GM18867 (cell line): Measurements from ENCODE around the gene CPSF4L.
"Not testable (repeated sequence)": the region's sequence is repeated elsewhere in the genome, so short reads cannot be mapped to it uniquely, and the experiment has no call there.

Source experiments
- ATAC-seq: cut with Tn5 transposase; IDR thresholded peaks from one replicate; pipeline ENCODE4 v1.9.1; 2021; ENCODE audit warnings: mild to moderate bottlenecking, moderate library complexity; ENCODE audit not compliant: unreplicated experiment

Gene CPSF4L

DNA sequence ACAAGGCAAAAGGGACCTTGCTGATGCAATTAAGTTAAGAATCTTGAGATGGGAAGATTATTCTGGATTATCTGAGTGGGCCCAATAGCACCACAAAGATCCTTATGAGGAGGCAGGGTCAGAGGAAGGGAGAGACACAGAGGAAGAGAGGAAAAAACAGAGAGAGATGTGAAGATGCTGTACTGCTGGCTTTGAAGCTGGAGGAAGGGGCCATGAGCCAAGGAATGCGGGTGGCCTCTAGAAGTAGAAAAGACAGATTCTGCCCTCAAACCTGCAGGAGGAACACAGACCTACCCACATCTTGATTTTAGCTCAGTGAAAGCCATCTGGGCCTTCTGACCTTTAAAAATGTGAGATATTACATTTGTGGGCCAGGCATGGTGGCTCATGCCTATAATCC lies 8.1 kb upstream of the CPSF4L start:
- ATAC-seq = no peak

DNA sequence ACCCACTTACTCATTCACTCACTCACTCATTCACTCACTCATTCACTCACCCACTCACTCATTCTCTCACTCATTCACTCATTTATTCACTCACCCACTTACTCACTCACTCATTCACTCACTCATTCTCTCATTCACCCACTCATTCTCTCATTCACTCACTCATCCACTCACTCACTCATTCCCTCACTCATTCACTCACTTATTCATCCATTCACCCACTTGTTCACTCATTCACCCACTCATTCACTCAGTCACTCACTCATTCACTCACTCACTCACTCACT lies 7.6 kb upstream of the CPSF4L start:
- ATAC-seq = no peak

DNA sequence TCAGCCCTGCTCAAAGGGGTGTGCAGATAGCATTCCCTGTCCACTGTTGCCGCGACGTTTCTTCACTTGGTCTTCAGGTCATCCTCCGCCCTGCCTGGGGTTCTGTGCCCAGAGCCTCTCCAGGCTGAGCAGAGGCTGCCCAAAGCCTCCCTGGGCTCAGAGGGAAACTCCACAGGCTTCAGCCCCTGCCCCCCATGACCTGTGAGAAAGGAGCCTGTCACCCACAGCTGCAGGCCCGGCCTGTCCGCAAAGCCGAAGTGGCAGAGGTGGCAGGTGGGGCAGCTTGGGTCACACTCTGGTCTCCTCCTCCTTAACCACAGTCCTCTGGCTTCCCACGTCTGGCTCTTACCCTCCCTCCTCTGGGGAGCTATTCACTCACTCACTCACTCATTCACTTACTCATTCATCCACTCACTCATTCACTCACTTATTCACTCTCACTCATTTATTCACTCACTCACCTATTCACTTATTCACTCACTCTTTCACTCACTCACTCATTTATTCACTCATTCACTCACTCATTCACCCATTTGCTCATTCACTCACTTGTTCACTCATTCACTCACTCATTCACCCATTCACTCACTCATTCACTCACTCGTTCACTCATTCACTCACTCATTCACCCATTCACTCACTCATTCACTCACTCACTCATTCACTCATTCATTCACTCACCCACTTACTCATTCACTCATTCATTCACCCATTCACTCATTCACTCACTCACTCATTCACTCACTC lies 7.1 kb upstream of the CPSF4L start:
- no peak for ATAC-seq

DNA sequence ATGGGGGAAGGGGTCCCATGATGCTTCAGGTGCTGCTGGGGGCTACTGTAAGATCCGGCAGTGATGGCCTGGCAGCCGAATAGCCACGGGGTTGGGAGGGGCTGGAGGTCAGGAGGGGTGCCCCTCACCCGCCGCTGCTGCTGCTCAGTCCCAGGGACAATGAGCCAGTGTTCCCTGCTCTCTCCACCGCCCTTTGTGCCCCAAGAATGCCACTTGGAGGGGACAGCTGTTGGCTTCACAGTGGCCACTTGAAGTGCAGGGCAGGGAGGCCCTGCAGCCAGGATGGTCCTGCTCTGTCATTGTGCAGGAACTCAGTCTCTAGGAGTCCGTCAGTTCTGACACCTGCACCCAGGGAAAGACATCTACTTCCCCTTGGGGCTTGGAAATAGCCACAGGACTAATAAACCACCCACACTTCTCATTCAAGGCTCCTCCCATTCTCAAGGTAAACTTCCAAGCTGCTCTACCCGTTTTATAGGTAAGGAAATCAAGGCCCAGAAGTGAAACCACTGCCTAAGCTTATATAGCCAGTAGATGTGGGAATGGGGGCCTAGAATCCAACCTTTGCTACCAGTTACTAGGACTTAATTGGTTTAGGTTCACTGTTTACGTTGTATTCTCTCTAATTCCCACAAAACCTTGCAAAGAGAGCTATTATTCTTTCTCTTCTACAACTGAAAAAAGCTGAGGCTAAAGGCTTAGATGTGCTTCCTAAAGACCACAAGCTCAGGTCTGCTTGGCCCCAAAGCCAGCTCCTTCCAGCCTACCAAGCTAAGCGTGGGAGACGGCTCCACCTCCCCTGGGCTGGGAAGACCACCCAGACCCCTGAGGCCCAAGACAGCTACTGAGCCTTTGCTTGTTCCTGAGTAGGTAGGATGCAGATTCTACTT lies 6.2 kb upstream of the CPSF4L start:
- ATAC-seq = no peak

DNA sequence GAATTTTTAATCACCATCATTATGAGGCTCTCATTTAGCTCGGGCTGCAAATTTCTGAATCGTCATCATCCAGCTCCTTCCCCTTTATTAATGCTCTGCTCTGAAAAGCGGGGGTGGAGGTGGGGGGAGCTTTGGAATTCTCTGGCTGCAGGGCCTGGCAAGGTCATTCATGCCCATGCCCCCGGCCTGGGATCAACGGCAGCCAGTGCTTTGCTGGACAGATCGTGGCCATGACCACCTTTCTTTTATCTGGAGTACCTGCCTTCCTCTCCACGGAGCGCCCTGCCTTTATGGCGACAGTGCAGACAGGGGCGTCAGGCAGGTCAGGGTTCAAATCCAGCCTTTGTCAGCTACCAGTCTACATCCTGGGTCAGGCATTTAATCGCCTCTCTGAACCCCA lies 5.1 kb upstream of the CPSF4L start:
- ATAC-seq = no peak

DNA sequence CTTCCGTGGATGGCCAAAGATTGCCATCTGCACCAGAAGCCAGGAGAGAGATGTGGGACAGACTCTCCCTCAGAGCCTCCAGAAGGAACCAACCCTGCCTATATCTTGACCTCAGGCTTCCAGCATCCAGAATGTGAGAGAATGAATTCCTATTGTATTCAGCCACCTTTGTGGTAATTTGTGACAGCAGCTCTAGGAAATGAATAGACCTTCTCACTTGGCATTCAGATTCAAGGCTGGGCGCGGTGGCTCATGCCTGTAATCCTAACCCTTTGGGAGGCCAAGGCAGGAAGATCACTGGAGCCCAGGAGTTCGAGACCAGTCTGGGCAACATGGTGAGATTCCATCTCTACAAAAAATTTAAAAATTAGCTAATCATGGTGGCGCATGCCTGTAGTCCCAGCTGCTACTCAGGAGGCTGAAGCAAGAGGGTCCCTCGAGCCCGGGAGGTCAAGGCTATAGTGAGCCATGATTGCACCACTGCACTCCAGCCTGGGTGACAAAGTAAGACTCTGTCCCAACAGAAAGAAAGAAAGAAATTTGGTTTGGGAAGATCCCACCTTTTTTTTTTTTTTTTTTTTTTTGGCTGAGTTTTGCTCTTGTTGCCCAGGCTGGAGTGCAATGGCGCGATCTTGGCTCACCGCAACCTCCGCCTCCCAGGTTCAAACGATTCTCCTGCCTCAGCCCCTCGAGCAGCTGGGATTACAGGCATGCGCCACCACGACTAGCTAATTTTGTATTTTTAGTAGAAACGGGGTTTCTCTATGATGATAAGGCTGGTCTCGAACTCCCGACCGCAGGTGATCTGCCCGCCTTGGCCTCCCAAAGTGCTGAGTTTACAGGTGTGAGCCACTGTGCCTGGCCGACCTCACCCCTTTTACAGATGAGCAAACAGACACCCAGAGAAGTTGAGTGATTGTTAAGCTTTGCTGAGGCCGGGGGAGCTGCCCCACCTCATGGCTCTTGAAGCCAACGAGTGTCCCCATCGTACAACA lies 4.3 kb upstream of the CPSF4L start:
- no peak for ATAC-seq

DNA sequence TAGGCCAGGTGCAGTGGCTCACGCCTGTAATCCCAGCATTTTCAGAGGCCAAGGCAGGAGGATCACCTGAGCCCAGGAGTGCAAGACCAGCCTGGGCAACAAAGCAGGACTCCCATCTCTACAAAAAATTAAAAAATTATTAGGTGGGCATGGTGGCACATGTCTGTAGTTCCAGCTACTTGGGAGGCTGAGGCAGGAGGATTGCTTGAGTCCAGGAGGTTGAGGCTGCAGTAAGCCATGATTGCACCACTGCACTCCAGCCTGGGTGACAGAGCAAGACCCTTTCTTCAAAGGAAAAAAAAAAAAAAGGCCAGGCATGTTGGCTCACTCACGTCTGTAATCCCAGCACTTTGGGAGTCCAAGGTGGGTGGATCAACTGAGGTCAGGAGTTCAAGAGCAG lies 2.8 kb upstream of the CPSF4L start:
- ATAC-seq = not testable (repeated sequence)

DNA sequence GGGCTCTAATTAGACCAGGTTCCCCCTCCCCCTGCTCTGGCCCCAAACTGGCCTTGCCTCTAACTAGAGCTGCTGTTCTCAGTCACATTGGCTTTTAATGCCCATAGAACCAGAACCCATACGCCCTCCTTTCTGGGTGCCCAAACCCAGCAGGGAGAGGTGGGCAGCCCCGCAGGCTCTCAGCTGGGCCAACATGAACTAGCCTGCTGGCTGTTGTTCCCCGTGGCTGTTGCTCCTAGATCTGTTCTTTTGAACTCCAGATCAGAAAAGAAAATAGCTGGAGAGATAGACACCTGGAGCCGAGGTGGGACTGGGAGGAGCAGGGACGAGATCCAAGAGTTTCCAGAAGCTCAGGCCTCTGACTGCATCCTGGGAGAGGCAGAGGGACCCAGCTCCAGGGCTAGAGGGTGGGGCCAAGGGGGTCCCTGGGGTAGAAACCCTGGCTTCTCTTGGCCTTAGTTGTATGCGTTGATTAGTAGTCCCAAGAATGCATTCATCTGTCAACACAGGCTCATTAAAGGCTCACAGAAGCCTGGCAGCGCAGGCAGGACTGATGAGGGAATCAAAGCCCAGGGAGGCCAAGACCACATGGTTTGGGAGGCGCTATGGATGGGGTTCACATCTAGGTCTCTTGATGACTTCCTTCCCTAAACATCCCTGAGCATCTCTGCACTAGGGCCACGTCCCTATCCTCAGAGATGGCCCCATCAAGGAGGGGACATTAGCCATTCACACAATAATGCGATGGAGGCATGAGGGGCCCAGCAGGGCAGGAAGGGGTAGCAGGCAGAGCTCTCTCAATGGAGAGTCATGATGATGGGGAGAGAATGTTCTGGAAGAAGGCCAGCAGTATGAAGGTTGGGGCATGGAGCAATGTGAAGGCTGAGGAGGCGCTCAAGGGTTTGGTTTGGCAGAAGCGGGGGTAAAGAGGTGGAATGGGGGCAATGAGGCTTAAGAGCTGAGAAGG lies 1.3 kb upstream of the CPSF4L start:
- no peak for ATAC-seq

DNA sequence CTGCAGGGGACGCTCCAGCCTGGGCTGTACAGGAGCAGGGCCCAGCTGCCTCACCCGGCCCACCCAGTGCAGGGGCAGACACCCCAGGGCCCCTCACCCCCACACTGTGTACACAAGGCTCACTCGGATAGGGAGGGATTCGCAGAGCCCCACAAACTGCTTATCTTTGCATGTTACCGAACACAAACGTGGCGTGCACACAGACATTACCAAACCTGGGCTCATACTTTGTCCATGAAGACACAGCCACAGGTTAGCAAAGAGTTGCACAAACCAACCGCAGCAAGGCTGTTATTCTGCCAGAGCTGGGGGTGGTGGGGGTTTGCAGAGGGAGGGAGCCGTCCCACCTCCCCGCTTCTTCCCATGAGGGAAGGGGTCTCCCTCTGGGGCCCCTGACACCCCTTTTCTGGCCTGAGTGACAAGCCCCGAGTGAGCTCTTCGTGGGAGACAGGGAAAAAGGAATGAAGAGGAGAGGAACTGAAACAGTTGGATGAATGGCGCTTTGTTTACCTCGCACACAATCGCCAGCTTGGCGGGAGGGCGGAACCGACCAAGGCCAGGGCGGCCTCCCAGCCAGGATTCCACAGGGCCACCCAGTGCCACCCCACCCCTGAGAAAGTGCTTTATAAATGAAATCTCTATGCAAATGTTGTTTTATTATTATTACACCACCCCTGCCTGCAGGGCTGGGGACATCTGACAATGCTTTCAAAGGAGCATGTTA lies 434 bp upstream of the CPSF4L start:
- no peak for ATAC-seq

DNA sequence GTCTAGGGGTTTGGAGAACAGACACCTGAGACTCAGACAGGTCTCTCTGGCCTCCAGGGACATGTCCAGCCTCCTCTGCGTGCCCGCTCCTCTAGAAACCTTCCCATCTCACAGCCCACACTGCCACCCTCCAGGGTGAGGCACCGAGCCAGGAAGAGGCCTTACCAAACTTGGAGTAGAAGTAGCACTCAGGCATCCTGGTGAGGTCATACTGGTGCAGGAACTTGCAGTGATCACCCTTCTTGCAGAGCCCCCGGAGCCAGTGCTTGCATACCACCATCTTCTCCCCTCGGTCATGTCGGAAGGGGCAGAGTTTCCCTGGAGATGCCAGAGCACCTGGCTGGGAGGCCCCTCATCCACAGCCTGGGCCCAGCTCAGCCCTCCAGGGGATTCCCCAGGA lies 4.2 kb downstream of the CPSF4L start:
- ATAC-seq = no peak

DNA sequence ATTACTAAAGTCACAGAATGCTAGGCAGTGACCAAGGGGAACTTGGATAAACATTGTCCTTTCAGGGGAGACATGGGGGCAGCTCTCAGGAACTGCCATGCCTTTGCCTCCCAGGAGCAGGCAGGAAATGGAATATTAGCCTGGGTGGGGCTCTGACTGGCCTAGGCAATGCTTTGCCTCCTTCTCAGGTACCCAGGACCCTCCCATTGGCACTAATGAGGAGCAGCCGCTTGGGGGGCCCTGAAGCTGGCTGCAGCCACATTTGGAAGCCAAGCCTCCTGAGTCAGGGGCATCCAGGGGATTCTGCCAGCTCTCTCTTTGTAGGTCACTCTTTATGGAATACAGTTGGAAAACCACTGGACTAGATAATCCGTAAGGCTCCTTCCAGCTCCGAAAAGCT lies 5.5 kb downstream of the CPSF4L start:
- ATAC-seq = no peak

DNA sequence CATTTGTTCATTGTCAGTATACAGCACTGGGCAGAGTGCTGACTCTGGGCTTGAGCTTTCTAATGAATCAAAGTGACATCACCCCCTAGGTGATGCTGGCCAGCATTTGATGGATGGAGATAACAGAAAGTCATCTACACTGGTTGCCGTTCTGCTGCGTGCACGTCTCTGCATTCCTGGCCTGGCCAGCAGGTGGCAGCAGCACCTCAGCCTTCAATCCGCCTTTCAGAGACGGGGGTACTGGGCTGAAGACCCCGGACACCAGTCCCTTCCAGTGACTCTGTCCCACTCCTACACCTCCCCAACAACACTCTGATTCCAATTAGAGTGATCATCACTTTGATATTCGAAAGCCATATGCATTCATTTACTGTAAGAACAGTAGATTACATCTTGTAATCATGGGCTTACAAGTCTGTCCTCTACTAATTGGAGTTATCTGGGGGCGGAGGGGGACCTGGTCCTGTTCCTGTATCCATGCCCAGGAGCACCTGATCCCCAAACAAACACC lies 6.0 kb downstream of the CPSF4L start:
- ATAC-seq = peak; percentile 46

DNA sequence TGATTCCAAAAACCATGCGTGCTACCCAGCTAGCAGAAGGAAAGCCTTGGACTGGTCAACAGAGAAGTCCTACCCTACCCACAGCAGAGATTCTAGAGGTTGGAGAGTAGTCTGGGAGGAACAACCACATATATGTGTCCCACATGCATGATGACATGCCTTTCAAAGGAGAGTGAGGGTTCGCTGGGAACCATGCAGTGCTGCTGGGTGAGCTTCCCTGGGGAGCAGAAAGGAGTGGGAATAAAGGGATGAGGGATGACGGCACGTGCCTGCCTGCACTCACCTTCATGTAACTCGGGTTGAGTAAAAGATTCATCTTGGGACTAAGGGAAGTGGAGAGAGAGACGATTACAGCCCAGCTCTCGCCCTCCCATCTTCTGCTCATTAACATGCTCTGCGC lies 9.8 kb downstream of the CPSF4L start:
- no peak for ATAC-seq

DNA sequence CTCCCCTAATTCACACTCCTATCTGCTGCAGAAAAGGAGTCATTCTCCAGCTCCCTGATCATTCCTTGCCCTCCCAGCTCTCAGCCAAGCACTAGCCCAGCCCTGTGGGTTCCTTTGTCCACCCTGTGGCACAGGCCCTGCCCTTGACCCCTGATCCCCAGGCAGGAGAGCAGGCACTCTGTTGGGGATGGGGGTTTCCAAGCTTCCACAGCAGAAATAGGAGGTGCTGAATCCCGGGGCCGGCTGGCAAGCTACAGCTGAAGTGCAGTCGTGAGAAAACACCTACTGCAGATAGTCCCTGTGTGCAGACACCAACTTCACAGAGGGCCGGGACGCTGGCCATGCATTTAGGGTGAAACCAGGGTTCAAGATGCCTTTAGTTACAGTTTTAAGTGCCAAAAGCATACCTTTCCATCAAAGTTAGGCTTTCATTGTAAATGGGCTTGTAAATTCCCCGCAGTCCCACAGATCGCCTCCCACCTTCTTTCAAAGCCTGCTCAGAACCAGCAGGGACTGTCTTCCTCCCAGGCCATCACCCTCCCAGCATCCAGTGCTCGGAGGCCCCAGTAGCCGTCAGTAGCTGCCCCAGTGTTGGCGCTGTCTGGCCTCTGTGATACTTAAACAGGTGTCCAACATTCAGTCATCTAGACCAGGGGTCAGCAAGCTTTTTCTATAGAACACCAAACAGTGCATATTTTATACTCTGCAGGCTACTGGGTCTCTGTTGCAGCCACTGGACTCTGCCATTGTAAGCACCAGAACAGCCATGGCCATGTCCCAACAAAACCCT lies 10.6 kb downstream of the CPSF4L start:
- ATAC-seq = no peak

DNA sequence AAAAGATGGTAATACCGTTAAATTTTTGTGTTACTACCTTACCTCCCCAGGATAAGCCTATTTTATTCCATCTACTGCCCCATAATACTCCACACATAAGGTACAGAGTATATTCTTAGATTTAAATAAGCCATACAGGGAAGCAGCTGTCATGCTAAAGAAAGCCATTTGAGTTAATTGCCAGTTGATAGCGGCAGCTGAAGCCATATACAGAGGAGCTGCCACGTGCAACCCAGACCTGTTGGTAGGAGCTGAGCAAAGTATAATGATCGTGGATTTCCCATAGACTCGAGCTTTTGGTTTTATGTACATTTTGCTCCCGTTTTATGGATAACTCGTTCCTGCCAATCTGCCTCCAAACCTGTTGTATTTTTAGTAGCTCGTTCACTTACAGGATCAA lies 12.0 kb downstream of the CPSF4L start:
- no peak for ATAC-seq

DNA sequence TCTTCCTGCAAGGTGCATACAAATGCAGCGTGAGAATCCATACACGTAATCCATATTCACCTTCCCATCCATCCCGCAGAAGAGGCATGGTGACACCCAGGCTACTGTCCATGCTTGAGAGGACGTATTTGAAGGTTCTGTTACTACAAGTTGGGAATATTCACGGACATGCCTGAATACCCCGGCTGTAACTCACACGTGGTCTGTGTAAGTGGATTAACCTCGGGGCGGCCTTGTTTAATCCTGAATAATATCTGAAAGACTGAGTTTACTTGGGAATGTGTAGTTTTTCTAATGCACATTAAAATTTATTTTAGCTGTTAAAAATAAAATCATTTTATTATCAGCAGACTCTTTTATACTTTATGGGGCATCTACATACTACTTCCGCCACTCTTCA lies 13.1 kb downstream of the CPSF4L start:
- no peak for ATAC-seq

DNA sequence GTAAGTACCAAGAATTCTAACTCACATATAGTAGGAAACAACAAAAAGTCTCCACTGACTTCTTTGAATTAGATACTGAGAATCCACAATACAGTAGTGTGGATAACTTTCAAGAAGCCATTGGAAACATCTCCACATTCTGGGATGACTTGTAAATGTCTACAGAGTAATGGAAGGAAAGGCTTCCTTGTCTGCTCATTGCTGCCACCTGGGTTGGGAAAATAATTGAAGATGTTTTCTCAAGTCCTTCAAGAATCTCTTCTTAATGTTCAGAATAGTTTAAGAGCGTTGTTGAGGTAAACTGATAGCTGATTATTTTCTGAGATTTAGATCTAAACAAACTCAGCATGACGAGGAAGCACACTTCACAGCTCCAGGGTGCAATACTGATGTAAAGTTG lies 14.0 kb downstream of the CPSF4L start:
- ATAC-seq = no peak

DNA sequence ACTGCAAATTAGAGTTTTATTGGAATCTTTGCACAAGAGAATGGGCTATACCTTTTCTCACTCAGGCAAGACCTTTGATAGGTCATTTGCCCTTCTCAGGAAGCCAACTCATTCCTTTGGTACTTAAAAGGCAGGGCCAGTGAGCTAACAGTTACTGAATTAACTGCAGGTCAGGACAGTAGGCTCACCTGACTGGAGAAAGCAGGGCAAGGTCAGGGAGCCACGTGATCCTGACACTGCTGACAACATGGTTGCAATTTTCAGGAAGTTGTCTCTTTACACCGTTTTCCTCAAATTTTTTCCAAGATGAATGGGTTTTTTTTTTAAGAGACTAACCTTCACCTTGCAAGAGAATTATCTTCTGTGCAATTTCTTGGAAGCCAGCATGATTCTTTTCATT lies 21.1 kb downstream of the CPSF4L start:
- ATAC-seq = no peak

DNA sequence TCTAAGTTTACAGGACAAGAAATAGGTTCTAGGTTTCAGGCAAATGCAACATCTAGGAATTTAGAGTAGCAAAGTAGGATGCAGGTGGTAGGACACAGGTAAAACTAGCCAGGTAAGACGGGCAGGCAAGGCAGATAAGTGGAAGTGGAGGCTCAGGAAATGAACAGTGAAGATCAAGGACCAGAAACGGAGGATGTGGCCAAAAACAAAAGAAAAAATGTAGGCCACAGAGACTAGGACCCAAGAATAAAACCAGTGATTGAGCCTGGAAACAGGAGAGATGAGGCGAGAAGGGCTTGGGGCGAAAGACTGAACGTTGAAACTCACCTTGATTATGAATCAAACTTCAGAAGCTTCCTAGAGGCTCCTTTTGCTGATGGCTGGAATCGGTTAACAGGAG lies 24.0 kb downstream of the CPSF4L start:
- ATAC-seq = no peak
